Coronary artery (tissue), 2 donors: ENCODE measurements around the gene EML5.
"Not testable (repeated sequence)": the region's sequence is repeated elsewhere in the genome, so short reads cannot be mapped to it uniquely, and the experiment has no call there.

Experiments
- DNase-seq: peaks from one replicate; pipeline ENCODE4 v3.0.0-alpha.2; 2017; ENCODE audit warnings: low spot score
- H3K27ac ChIP-seq, 2 donors: fragments of 200-600 bp; sonication (generic); one replicate each; pipeline ENCODE4 v1.5.1; 2016 to 2019
- H3K4me3 ChIP-seq: fragments of 200-600 bp; sonication (generic); 2 replicates; pipeline ENCODE4 v1.5.1; 2016; ENCODE audit warnings: mild to moderate bottlenecking, moderate library complexity
- CTCF ChIP-seq: fragments of 200-600 bp; sonication (generic); IDR thresholded peaks from one replicate; pipeline ENCODE4 v1.5.1; 2019; ENCODE audit warnings: antibody characterized with exemption

The EML5 gene

DNA sequence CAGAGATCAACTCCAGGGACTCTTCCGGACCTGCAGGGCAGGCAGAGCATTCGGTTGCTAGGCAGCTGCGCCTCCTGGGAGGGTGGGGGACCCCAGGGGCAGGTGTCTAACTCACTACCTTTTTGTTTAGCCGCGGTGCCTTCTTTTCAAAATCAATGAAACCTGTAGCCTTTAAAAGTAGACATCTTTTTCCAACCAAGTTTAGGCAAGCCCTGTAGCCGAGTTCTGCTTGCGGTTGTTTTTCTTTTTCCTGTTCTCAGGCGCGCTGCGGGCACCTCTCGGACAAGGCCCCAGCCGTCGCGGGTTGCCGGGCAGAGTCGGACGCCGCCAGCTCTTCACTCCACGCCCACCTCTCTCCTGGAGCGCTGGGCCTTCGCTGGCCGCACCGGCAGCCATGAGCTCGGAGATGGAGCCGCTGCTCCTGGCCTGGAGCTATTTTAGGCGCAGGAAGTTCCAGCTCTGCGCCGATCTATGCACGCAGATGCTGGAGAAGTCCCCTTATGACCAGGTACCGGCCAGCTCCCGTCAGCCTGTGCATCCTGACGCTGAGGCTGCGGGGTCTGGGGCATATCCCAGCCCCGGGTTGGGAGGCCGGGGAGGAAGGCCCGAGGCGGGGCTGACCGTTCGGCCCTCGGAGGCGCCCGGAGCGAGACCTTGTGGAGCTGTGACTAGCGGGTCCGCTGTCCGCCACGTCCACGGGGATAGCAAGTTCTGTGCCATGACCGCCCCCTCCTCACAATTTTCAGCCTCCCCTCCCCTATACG is 31.7 kb upstream of the EML5 start, which contains the start of gene TTC8:
Gene TTC8, plus strand, starts transcription at position 338 of the 764 bp plus-strand sequence. Its CDS starts 57 bp downstream, at position 395.
- DNase-seq: peak; percentile 88
- Histone ChIP-seq H3K4me3 (peak within 1 kb of the TSS; percentile 88), H3K27ac (peak within 1 kb of the TSS; percentile 79 to 89)
- TF ChIP-seq CTCF: no peak

GRCh38 chr14:88823968-88824313 is 31.2 kb upstream of the EML5 start:
- peak overlapping the region; percentile 88 for H3K4me3 ChIP-seq
- TF ChIP-seq CTCF: no peak
- DNase-seq: no peak
- peak overlapping the region; percentile 79 to 89 for H3K27ac ChIP-seq

DNA sequence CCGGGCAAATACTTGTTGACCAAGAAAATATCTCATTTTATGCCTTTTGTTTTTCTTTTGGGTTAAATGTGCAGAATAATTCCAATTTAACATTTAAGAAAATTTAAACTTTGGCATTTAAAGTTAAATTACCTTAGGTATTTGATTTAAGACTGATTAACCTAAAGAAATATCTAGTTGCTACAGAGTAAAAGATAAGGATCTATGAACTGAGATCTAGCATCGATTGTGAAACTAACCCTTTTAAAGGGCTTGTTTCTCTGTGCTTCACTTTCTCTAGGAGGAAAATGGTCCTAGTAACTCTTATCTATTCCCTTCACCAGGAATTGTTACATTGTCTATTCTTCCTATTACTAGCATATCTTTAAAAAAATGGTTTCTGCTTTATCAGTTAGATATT is 29.1 kb upstream of the EML5 start:
- no peak for TF ChIP-seq CTCF
- Histone ChIP-seq H3K27ac (no peak overlapping the region), H3K4me3 (no peak overlapping the region)
- DNase-seq: no peak

- DNase-seq: no peak
- Histone ChIP-seq H3K4me3 (no peak overlapping the region), H3K27ac (no peak overlapping the region)
- no peak for TF ChIP-seq CTCF
Measured at GRCh38 chr14:88821378-88821777, 28.6 kb upstream of the EML5 start.

GRCh38 chr14:88819674-88820073 is 26.9 kb upstream of the EML5 start:
- not testable (repeated sequence) for H3K27ac ChIP-seq, DNase-seq, H3K4me3 ChIP-seq

DNA sequence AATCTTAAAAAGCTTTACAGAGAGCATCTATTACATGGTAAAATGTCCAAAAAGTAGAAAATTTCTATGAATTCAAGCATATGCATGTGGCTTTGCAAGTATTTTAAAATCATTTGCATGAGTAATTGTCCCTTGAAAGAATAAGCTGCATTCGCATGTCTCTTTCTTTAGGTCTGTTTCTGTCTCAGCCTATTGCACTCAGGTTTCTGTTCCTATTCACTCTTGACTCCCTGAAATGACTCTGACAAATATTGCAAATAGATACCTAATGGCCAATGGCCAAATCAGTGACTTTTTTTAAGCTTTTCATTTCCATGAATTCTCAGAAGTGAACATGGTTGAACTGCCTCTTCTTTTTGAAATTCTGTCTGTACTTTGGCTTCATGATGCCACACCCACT is 25.3 kb upstream of the EML5 start:
- no peak for TF ChIP-seq CTCF

GRCh38 chr14:88815980-88816379 is 23.2 kb upstream of the EML5 start:
- H3K4me3 ChIP-seq: no peak overlapping the region
- DNase-seq: no peak
- H3K27ac ChIP-seq: no peak overlapping the region
- TF ChIP-seq CTCF: no peak

More for the DNA sequence above, 25.3 kb upstream of the EML5 start:
- no peak overlapping the region for H3K27ac ChIP-seq
- H3K4me3 ChIP-seq: no peak overlapping the region
- no peak for DNase-seq
